ENCODE data around the gene KRT12. TPM values are rescaled to one million over a fixed set of nuclear protein-coding genes. Genes with fewer than 3 reads are reported as not detected.

Gene KRT12
- total RNA-seq, 1 experiment from 2014 or later, result not detected

DNA sequence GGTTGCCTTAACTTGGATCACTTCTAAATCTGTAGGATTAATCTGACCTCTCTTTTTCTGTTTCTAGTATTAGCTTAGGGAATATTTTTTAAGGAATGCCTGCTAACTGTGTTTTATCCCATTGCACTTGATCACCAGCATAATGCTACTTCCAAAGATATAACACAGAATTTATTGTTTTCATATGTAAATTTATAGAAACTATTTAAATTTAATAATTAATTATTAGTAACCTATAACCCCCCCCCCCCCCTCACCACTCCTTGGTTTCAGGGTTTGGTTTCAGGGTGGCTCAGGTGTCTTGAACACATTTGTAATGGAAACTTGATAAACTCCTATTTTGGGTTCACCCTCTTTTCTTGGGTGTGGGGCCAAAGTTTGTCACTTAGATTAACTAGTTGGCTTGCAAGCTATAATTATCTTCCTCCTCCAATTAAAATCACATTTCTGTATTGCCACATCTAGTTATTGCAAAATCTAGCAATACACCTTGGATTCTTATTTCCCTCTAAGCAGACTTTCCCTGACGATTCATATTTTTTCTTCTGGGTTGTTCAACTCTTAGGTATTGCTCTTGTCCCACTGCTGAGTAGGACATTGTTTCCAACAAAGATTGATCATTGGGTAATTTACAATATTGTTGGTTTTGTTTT lies 18.3 kb downstream of the KRT12 start:
- no peak for DNase-seq (ENCODE audit: extremely low read depth, low read depth)

DNA sequence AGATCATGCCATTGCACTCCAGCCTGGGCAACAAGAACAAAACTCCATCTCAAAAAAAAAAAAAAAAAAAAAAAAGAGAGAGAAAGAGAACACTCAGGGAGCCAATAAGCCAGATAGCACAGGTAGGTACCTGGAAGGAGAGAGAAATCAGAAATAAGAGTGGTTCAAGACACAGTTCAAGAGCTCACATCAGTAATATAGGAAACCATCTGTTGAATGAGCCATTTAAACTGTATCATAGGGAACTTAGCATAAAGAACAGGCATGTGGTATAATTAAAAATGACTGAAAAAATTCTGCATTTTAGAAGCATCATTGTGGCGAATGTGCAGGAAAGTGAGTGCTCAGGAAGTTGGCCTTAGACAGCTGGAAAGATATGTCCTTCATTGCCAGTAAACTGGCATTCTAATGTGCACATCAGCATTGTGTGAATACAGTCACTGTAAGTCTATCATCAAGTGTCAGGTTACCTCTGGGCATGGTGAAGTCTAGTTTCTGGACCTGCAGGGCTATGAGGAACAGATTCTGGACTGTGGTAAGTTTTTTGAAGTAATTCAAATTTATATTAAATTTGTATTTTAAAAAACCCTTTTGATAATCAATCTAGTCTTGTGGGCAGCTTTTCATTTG lies 20.4 kb downstream of the KRT12 start:
- peak; percentile 20 for DNase-seq (ENCODE audit: extremely low read depth, low read depth)

DNA sequence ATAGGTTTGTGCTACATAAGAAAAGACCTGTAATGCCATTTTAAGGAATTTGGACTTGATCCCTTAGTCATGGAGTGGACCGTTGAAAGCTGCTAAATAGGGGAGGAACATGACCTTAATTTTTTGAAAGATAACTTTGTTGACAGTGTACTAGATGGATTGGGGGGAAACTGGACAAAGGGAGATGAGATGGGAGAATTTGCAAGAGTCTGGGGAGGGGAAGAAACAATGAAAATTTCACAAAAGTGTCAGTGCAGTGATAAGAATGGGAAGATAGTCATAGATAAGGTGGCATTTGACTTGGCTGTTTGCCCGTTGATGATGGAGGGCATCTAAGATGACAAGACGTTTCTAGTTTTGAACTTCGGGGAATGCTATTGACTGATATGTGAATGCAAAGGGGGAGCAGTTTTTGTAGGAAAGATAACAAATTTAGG lies 22.3 kb downstream of the KRT12 start:
- DNase-seq (ENCODE audit: extremely low read depth, low read depth), result no peak

DNA sequence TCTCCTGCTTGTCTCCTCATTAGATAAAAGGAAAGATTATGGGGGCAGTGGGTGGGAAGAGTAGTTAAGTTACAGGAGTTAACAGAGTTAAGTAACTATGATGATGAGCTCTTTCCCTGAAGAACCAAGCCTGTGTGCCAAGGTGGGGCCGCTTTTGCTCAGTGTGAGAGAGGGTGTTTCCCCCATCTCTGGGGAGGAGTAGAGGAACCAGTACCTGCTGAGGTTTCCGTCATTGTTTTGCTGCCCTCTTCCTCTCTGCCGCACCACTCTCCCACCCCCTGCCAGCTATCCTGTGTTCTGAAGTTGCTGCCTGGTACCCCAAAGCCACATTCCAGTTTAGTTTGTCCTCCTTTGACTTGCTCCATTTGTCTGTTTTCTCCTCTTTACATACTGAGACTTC lies 23.8 kb downstream of the KRT12 start:
- no peak for DNase-seq (ENCODE audit: extremely low read depth, low read depth)

DNA sequence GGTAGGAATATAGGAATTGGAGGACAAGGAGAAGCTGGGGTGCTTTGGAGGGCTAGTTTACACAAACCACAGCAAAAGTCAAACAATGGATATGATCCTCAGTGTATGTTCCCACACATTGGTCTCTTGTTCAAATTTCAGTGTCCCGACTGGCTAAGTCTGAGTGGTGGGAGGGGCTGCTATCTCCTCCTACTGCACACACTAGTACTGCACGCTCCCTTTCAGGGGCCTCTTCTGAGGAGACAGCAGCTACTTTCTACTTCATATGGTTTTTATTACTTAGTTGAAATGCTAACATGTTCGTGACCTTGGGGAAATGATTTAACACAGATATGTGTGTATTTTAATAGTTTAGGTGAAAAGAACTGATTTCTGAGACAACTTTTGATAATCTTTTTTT lies 25.8 kb downstream of the KRT12 start:
- DNase-seq (ENCODE audit: extremely low read depth, low read depth), result no peak

DNA sequence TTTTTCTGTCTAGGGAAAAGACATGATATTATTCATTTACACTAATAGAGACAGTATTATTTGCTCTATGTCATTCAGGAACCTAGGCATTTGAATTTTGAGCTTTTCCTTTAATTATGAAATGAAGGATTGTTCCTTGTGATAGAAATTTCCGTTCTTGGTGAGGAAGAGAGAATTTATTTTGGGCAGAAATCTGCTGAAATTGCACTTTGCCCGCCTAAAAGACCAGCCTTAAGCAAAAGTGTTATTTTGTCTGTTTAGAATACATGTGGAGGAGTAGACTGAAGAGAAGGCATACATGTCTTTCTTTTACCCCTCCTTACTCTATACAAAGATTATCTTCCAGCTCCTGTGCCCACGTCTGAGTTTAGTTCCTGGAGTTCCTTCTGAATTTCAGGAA lies 27.8 kb downstream of the KRT12 start:
- no peak for DNase-seq (ENCODE audit: extremely low read depth, low read depth)

DNA sequence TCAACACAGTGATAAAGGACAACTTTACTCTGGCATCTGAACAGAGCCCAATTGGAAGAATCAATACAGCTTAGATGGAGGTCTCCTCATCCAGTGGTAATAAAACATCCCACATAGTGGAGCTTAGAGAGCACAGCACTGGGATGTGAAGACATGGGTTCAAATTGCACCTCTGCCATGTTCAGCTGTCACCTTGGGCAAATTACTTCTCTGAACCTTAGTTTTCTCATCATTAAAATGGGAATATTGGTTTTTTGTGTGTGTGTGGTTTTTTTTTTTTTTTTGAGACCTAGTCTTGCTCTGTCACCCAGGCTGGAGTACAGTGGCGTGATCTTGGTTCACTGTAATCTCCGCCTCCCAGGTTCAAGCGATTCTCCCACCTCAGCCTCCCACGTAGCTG lies 31.0 kb downstream of the KRT12 start:
- DNase-seq (ENCODE audit: extremely low read depth, low read depth), result no peak

DNA sequence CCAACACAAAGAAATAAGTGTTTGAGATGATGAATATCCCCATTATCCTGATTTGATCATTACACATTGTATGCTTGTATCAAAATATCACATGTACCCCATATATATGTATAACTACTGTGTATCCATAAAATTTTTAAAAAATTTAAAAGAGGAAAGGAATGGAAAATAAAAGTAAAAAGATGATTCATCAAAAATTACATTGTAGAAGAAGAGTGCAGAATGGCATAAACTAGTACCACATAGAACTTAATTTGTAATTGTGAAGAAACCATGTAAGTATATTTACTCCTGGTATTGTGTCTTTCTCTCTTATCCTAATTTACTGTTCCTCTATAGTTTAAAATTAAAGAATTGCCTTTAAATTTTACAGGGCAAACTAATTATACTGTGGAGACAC lies 33.1 kb downstream of the KRT12 start:
- no peak for DNase-seq (ENCODE audit: extremely low read depth, low read depth)

DNA sequence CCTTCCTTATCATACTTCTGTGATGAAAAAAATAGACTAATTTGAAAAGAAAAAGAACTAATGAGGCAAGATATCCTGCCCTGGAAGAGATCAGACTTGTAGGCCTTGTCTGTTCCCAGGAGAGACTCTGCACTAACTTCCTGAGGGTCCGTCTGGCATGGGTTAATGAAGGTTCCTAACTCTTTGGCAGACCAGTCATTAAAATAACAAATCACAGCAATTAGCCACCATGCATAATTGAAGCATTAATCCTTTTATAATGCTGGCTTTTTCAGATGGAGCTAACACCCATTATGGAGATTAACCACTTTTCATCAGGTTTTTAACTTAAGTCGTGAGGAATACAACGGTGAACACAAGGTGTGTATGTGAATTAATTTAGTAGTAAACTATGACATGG lies 34.2 kb downstream of the KRT12 start:
- DNase-seq (ENCODE audit: extremely low read depth, low read depth), result no peak

DNA sequence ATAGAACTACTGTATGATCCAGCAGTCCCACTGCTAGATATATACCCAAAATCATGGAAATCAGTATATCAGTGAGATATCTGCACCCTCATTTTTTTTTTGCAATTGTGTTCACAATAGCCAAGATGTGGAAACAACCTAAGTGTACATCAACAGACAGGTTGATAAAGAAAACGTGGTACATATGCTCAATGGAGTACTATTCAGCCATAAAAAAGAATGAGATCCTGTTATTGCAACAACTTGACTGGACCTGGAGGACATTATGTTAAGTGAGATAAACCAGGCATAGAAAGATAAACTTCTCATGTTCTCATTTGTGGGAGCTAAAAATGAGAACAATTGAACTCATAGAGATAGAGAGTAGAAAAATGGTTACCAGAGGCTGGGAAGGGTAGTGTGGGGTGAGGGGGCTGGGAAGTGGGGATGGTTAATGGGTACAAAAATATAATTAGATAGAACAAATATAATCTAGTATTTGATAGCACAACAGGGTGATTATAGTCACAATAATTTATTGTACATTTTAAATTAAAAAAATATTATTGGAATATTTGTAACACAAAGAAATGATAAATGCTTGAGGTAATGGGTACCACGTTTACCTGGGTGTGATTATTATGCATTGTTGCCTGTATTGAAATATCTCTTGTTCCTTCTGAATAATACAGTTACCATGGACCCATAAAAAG lies 36.8 kb downstream of the KRT12 start:
- no peak for DNase-seq (ENCODE audit: extremely low read depth, low read depth)

DNA sequence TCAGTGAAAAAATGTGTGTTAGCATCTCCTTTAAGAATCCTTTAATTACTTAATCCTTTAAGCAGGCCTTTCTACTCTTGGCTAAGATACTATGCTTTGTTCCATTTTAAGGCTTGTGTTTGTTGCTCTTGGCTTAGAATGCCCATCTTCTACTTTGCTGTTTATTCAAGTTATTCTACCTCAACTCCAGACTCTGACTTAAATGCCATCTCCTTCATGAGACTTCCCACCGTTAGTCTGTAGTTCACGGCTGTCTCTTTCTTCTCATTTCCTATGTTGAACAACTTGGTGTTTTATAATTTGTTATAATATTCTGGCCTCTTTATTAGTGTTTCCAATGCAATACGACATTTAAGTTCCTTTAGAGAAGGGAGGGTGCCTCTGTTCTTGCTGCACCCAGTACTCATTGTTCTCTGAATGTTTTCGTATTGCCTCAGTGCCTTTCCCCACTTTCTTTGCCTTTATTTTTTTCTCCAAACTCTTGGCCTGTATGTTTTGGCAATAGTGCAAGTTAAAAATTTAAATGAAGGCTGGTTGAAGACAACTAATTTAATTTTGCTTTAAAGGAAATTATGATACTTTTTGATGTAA lies 38.5 kb downstream of the KRT12 start:
- no peak for DNase-seq (ENCODE audit: extremely low read depth, low read depth)

DNA sequence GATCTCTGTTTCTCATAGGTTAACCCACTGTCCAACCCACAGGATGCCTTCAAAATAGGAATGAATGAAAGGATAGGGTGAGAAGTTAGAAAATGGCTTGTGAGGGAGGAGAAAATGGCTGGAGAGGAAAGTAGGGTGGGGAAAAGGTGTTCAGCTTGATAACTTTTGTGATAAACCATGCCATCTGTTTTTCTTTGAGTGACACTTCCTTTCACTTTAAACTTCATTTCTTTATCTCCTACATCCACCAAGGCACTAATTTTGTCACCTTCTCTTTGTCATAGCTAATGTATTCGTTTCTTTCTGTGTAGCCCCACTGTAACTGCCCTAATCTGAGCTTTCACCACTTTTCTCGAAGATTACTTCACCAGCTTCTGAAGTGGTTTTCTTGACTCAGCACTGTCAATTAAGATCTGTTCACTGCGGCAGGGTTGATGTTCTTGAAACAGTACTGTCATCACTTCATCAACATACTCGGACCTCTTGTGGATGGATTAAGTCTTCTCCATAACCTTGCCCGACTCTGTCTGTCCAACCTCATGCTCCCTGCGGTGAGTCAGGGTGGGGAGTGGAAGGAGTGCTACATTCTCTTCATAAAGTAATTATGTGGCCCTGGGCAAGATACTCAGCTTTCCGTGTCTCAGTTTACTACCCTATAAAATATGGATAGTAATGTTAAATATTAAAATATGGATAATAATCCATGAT lies 39.1 kb downstream of the KRT12 start:
- DNase-seq (ENCODE audit: extremely low read depth, low read depth), result peak; percentile 26

DNA sequence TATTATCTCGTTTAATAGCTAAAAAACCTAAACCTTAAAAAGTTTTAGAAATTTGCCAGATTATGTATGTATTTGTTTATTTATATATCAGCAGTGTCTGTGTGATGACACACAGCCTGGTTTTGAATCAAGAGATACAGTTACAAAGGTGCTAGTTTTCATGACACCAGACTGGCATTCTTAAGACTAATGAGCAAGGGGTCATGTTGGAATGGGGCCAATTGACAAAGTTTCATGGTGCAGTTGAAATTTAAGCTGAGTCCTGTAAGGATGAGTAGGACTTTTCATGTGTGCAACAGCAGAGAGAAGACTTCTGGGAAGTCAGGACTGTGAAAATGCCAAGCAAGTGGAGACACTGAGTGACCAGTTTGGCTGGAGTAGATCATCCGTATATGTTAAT lies 41.4 kb downstream of the KRT12 start:
- DNase-seq (ENCODE audit: extremely low read depth, low read depth), result no peak

DNA sequence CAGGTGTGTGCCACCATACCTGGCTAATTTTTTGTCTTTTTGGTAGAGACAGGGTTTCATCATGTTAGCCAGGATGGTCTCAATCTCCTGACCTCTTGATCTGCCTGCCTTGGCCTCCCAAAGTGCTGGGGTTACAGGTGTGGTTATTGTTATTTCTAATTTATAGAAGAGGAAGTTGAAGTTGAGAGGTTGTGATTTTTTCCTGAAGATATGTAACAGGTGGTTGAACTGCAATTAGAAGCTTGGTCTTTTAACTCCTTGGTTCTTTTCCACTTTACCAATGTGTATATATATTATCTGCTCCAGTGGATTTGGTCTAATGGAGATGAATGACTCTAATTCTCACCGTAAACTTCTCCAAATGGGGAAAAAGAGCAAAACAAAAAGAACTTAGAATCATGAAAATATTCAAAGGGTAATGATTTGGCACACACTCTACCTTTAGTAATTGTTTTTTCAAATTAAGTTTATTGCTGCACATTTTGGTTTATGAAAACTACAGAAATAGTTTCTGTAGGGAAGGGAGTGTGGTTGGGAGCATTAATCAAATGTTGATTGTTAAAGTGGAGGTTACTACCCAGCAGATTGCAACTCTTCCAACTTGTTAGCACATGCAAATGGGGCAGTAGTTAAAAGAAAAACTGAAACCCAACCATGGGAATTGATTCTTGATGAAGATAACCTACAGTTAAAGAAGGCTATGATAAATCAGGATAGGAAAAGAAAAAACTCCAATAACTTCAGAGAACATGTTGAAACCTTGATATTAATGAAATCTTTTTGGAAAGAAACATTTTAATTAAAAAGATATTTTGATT lies 42.8 kb downstream of the KRT12 start:
- DNase-seq (ENCODE audit: extremely low read depth, low read depth), result no peak

DNA sequence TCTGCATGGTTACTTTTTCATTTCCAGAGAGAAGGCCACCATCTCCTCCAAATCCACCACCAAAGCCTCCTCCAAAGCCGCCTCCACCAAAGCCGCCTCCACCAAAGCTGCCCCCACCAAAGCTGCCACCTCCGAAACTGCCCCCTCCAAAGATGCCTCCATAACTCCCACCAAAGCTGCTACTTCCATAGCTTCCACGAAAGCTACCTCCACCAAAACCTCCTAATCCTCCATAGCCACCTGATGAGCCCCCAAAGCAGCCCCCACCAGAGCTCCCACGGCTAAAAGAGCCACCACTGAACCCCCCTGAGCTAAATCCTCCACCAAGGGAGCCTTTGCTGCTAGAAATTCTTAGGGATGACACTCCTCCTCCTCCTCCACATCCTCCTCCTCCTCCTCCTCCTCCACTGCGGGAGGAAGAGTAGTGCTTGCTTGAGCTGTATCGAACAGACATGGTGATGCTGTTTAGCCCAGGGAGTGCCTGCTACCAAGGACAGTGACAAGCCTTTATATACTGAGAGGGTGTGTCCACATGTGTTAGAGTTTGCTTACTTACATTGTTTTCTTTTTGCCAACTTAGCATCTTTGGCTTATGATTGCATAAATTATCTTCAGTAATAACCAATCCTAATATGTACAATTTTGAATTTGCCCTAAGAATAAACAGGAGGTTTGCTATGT lies 44.8 kb downstream of the KRT12 start, which contains the start of gene KRT10:
KRT10 (minus strand) TSS at position 483 of the 681 bp plus-strand sequence; CDS start at position 454, 29 bp downstream.
- DNase-seq (ENCODE audit: extremely low read depth, low read depth), result no peak

DNA sequence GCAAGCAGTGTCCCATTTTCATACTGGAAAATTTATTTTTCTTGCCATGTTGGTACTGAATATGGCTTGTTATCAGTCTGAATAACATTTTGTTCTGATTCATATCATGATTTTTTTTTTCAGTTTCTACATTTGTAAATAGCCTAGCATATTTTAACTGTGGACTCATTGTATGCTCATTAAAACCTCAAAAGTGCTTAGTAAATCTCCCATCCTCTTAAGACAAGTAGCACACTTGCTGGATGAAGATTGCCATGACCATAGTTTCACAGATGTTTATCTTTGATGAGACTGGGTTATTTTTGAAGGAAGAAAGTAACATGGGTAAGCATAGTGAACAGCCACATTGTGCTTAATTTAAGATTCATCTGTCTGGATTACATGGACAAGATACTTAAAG lies 45.5 kb downstream of the KRT12 start:
- no peak for DNase-seq (ENCODE audit: extremely low read depth, low read depth)

DNA sequence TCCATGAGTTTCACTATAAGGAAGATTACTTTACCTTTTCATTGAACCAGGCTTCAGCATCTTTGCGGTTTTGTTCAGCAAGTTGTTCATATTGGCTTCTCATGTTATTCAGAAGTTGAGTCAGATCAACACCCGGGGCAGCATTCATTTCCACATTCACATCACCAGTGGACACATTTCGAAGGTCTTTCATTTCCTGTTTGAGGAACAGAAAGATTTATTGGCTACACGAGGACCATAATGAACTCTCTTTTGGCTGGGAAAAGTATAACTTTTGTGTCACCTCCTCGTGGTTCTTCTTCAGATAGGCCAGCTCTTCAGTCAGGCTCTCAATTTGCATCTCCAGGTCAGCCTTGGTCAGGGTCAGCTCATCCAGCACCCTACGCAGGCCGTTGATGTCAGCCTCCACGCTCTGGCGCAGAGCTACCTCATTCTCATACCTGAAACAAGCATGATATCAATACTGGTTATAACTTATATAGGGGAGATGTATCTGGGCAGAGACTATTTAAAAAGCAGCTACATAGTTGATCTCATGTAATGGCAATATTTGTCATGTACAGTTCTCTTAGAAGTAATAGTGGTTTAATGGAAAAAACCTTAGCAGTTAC lies 46.7 kb downstream of the KRT12 start:
- no peak for DNase-seq (ENCODE audit: extremely low read depth, low read depth)

DNA sequence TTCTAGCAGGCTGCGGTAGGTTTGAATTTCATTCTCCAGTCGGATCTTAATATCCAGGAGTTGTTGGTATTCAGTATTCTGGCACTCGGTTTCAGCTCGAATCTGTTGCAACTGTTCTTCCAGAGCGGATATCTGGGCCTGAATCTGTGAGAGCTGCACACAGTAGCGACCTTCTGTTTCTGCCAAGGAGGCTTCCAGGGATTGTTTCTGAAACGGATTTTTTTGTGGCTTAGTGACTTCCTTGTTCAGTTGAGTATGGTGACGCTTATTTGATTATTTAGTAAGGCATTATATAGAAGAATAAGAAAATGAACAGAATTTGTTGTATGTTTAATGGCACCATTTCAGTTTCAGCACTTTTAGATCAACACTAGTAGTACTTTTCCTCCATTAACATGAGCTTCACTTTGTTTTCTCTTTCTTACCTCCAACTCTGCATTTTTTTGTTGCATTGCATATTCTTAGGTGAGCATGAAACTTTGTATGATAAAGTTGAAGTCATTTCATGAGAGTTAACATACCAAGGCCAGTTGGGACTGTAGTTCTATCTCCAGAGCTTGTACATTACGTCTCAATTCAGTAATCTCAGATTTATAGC lies 47.4 kb downstream of the KRT12 start:
- no peak for DNase-seq (ENCODE audit: extremely low read depth, low read depth)
